SK-N-MC (cell line): Measurements from ENCODE around the gene LRRC38.

Experiments used
- EZH2 ChIP-seq: fragments of 200-600 bp; sonication (generic); IDR thresholded peaks from one replicate; pipeline ENCODE4 v1.6.1; 2017; ENCODE audit warnings: antibody characterized with exemption
- FOXP2 ChIP-seq: optimal IDR thresholded peaks from 2 replicates; pipeline ENCODE3; 2011; ENCODE audit warnings: mild to moderate bottlenecking, moderate library complexity; ENCODE audit not compliant: insufficient read depth; ENCODE audit errors: extremely low read length, control extremely low read depth
- POLR2AphosphoS5 ChIP-seq: IDR thresholded peaks from 2 replicates; pipeline ENCODE4 v1.6.1; 2012; ENCODE audit warnings: mild to moderate bottlenecking, low read depth, low read length, borderline replicate concordance

GRCh38 chr1:13461977-13462376, 51.8 kb downstream of the LRRC38 start:
- TF ChIP-seq EZH2 (no peak), POLR2AphosphoS5 (no peak), FOXP2 (no peak)
